Hematopoietic multipotent progenitor cell treated with erythropoietin and hydrocortisone succinate and interleukin-3 and kit ligand, for 17 days (in vitro differentiated cells): Measurements from ENCODE around the gene FAM234A.
"Not testable (repeated sequence)": the region's sequence is repeated elsewhere in the genome, so short reads cannot be mapped to it uniquely, and the experiment has no call there.

ENCODE experiments used
- DNase-seq: peaks from one replicate; pipeline ENCODE4 v3.0.0-alpha.2; 2015; ENCODE audit warnings: low spot score

FAM234A gene

DNA sequence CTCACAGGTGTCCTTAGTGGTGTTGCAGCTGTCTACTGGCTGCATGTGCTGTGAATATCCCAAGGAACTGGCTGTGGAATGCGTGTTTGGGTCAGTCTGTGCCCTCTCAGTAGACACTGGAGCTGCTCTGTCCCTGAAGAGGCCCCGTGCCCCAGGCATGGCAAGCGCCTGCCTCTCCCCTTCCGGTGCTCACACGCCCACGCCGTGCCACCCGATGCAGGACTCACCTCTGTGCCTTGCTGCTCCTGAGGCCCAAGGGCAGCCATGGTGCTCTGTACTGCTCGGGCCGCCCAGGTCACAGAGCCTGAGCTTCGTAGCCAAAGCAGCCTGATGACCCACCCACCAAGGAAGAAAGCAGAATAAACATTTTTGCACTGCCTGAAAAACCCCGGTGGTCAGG is 31.1 kb downstream of the FAM234A start:
- no peak for DNase-seq

DNA sequence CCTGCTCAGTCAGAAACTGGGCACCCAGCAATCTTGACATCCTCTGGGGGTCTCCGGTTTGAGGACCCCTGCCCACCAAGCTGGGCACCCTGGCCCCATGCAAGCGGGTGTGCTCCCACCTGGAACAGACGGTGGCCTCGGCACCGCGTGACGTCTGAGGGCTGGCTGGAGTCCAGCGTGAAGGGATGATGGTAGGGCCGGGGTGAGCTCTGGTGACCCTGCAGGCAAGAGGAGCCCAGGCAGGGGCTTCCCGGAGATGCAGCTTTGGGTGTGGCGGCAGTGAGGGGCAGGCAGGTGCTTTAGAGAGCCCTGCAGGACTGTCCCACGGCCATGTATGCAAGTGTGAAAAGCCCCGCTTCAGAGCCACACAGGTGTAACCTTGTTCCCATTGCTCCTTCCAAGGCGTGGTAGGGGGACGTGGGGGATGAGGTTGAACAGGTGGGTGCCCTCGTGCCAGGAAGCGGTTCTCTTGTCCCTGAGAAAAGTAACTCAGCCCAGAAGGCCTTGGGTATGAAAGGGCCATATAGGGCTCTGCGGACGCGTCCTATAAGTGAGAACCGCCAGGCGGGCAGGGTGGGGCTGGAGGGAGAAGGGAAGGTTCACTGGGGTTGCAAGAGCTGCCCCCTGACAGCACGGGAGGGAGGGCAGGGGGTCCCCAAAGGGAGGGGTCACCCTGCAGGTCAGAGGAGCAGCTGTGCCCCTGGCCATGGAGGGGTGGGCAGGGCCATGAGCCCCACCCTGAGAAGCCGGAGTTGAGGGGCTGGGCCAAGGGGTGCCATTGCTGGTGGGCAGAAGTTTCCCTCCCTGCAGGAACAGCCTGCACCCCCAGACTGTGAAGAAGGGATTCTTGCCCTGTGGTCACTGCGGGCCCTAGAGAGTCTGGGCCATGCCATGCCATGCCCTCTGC is 31.9 kb downstream of the FAM234A start:
- no peak for DNase-seq

DNA sequence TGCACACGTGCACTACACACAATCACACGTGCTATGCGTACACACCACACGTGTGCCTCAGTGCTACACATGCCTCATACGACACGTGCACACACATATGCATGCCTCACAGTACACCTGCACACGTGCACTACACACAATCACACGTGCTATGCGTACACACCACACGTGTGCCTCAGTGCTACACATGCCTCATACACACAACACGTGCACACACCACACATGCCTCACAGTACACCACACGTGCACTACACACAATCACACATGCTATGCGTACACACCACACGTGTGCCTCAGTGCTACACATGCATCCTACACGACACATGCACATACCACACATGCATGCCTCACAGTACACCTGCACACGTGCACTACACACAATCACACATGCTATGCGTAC is 32.9 kb downstream of the FAM234A start:
- DNase-seq = not testable (repeated sequence)

DNA sequence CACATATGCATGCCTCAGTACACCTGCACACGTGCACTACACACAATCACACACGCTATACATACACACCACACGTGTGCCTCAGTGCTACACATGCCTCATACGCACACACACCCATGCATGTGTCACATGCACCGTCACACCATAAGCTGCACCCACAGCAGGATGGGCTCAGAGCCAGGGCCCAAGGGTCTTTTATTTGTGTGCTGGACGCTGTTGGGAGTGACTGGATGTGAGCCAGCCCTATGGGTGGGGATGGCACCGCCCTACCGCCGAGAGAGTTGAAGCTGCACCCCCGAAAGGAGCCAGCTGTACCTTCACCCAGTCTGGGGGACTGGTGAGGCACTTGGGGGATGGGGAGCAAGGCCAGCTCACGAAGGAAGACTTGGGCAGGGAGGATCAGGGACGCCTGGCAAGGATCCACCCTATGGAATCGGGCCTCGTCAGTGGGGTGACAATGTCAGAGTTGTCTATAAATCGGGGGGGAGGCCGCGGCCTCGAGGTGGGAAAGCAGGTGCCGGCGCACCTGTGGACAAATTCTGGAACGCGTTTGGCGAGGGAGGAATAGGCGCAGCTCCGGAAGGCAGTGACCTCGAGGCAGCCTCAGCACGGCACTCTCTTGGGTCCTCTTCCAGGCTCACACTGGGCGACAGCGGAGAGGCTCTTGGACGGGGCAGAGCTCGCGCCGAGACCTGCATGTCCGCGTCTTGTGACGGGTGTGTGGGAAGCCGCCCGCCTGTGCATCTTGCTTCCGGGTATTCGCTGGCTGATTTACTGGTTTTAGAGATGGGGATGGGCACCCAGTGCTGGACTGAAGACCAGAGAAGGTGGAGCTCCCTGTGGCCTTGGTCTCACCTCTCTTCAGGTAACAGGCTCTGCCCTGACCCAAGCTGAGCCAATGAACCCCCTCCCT is 33.8 kb downstream of the FAM234A start:
- DNase-seq = no peak

DNA sequence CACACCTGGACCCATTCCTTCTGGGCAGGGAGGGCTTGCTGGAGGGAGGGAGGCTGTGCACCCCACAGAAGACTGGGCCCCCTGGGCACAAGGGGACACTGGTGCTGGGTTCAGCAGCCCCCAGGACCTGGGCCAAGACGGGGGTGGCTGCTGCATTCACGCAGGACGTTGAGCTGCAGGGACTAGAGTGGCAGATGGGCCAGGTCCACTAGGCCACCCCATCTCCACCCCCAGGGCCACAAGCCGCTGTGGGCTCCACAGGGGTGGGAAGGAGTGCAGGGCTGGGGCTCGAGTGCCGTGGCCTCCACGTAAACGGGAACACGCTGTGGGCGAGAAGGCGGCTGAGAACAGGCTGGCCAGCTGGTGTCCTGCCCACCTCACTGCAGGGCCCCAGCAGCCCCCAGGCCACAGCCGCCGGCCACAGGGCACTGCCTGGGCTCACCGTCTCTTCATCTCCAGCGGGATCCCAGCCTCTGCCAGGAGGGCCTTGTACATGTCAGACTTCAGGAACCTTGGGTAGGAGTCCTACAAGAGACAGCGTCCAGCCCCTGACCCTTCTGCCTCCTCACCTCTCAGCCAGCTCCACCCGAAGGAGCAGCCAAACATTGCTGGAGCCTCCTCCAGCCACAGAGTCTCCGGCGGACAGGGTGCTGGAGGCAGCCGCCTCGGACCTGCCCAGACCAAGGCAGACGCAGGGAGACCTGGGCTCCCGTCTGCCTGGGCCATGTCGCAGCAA is 34.6 kb downstream of the FAM234A start:
- no peak for DNase-seq

DNA sequence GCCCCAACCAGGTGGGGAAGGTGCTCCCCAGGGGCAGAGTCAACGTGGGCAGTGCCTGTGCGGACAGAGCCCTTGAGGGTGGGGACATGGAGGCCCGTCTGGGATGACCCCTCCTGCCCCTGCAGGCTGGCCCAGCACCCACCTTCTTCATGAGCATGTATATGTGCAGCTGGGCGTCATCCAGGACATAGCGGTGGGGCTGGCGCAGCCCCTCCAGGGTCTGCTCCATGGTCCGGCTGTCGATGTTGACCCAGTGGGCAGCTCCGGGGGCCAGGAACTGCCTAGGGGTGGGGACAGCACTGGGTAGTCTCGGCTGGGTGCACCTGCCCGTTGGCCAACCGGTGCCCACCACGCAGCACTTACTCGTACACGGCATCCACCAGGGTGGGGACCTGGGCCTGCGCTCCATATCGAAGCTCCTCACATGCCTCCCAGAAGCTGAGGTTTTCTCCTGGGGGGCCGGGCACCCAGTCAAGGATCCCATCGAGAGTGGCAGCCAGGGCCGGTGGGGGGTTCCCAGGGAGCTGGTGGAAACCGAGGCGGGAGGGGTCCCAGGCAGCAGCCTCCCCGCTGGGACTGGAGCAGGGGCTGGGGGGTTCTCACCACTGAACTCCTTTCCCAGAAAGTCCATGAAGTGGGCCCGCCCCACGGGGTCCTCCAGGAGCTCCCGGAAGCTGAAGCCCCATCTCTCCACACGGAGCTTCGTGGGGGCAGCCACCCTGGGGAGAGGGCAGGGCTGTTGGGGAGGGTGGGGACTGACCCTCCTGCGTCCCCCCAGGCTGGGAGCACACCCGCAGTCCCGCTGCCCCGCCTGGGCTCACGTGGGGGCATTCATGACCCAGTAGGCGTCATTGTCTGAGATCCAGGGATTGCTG is 36.0 kb downstream of the FAM234A start:
- DNase-seq = no peak

DNA sequence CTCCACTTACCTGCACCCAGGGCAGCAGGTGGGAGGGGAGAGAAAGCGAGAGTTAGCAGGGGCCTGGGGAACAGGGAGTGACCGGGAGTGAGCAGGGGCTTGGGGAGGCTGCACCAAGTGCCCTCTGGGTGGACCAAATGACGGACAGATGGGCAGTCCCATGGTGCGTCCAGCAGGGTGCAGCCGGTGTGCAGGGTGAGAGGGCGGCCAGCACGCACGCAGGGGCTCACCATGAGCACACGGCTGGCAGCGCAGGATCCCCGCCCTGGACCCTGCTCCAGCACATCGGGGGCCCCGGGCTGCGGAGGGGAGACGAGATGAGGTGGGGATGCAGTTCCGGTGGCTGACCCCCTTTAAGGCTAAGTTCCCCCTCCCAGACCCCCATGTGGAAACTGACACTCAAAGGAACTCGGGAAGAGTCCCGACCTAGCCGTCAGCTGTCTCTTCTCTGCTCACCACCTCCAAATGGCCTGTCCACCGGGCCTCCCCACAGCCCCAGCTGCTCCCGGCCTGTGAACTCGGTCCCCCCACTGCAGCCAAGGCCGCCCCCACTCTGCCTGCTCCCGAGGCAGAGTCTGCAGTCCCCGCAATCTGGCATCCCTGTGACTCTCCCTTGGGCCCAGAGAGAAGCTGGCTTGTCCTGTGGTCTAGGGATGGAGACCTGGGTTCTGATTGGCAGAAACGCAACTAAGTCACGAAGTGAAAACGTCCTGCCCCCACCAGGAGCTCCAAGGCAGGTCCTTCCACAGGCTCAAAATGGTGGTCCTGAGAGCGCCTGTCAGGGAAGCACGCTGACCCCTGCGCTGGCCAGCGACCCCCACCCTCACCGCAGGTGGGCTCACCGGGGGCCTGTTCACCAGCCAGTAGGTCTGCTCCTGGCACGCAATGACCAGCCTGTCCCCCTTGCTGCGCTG is 38.3 kb downstream of the FAM234A start:
- DNase-seq = no peak

DNA sequence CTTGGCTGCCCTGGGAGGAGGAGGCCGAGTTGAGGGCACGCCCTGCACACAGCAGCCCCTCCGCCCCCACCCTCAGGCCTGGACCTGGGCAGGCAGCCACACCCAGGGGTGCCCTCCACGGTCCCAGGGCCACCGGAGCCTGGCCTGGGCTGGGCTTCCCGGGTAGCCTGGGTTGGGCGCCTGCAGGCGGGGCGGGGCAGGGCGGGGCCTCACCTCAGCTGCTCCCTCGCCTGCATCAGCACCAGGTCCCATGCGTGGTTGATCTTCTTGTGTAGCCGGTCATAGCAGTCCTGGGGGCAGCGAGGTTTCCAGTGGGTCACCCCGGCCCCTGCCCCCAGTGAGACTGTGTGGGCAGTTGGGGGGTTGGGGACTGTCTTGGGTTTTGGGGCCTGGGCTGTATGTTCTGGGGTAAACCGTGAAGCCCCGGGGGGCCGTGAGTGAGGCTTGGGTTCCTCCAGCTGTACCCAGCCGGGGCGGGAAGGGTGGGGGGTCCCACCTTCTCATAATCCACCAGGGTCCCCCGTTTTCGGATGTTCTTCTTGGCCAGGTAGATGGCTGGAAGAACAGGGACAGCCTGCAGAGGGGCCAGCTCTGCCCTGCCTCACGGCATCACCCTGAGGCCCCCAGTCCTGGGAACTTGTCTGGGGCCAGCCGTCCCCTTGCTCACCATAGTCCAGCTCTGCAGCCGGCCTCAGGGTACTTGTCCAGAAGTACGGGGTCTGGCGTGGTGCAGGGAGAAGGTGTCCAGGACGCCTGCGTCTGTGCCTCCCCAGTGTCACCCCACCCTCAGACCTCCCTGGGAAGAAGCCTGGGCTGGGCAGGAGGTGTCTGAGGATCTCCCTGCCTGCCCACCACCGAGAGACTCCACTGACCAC is 39.2 kb downstream of the FAM234A start:
- peak; percentile 8 for DNase-seq

DNA sequence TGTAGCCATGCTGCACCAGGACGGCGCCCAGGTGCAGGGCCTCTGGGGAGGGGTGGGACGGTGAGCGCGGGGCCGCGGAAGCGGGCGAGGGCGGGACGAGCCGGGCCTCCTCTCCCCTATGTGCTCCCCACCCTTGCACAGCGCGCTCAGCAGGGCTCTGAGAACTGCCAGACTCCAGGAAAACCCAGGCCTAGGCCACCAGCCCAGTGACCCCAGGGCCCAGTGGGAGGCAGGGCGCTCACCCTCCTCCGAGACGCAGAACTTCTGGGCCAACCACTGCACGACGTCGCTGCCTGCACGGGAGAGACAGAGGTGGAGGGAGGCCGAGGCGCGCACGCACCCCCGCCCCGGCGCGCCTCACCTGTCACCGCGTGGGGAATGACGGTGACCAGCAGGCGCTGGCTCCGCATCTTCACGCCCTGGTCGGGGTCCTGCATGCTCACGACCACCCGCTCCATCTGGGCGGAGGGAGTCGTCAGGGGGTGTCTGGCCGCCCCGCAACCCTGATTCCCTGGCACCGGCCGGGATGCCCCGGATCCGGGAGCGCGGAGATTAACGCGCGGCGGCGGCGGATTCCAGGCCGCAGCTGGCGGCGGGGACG is 40.5 kb downstream of the FAM234A start:
- DNase-seq = no peak

DNA sequence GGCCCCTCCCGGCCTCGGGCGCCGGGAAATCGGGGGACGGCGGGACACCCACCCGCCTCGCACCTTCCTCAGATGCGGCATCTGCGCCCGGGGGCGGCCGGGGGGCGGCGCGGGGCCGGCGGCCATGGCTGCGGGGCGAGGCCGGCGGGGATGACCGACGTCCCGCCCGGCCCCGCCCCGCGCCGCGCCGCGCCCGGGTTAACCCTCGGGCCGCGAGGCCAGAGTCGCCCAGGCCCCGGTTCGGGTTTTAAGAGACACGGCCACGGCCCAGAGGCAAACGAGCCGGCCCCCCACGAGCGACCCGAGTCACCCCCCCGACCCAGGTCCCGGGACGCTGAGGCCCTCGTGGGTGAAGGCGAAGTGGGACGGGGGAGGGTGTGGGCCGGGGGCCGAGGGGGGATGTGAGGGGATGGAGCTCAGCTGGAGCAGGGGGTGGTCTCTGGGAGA is 41.2 kb downstream of the FAM234A start, which contains the start of gene RGS11:
Gene RGS11, minus strand, starts transcription at position 159 of the 447 bp plus-strand sequence. Its CDS starts 33 bp downstream, at position 126.
- no peak for DNase-seq

DNA sequence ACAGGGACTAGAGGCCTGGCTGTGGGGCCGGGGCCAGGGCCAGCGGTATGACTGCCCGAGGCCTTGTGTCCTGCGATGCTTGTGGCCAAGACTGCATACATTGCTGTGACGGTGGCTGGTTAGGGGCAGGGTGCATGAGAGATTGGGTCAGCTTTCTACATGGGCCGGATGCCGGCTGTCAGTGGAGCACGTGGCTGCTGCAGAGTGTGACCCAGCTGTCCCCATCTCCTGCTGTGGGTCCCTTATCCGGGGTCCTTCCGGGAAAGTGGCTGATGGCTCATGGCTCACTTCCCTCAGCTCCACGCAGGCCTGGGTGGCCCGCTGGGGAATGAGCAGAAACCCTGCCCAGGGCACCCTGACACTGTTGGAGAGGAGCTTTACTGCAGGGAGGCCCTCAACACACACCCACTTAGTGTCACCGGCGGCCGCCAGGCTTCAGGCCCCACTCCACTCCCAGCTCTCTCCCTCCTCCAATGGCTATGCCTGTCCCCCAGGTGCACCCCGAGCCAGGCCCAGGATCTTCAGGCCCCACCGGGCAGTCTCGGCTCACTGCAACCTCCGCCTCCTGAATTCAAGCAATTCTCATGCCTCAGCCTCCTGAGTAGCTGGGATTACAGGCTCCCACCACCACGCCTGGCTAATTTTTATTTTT is 41.9 kb downstream of the FAM234A start:
- no peak for DNase-seq

DNA sequence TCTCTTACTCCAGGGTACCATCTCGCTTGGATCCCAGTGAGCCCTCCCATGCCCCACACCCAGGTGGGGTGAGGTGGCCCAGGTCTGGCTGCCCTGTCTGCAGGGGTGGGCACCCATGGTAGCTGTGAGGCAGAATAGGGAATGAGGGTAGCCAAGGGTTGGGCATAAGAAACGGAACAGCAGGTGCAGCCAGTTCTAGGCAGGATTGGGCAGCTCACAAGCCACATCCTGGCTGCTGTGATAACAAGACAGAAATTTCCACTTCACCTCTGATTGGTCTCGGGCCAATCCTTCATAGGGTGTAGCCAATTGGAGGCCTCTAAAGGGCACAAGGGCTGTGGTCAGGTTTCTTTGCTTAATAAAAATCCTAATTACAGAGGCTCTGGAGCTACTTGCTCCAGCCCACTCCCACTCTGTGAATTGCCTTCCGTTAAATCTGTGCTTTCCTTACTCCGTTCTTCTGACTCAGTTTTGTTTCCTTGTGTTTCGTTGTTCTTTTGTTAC is 44.3 kb downstream of the FAM234A start:
- peak; percentile 42 for DNase-seq

DNA sequence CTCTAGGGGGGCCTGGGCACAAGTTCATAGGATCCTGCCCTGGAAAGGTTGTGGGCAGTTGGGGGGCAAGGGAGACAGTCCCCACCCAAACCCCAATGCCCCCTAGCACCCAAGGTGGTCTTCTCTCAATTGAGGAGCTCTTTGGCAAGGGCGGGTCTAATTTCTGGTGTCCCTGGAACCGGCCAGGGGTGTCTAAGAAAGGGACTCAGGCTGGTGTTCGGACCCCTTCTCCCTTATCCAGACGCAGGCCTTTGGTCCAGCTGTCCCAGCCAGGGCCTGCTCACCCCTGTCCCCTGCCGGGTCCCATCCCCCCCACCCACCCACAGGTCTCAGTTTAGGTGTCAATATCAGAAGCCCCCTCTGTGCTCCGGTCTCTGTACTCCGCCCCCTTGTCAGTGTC is 44.9 kb downstream of the FAM234A start:
- no peak for DNase-seq

DNA sequence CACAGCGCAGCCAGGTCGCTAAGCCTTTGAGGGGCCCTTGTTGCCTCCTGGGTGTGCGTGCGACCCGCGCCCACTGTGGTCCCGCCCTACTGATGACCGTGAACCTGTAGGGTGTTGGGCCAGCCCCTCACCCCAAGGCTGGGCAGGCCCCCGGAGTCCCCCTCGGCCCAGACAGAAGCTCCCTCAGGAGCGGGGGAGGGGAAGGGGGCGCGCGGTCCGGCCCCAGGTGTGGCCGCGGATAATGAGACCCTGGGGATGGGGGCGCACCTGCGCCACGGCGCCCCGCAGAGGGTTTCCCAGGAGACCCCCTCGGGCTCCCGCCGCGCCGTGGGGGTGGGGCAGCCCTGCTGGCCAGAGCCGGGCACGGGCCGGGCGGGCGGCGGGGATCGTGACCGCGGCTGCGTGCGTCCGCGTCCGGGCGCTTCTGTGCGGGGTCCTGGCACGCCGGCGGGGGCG is 45.4 kb downstream of the FAM234A start:
- DNase-seq = no peak

DNA sequence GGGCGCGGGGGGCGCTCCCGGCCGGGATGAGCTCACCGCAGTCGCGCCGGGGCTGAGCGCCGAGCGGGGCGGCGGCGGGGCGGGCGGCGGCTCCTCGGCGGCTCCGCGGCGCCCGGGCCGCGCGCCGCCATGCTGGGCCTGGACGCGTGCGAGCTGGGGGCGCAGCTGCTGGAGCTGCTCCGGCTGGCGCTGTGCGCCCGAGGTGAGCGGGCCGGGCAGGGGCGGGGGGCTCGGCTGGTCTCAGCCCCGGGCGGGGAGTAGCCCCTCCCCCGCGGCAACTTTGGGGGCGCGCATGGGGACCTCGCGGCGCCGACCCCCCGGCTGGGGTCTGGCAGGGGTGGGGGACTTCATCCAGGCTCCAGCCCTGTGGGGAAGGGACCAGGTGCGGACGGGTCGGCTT is 45.9 kb downstream of the FAM234A start, which contains the start of gene ARHGDIG:
Gene ARHGDIG, plus strand, starts transcription at position 40 of the 400 bp plus-strand sequence. Its CDS starts 90 bp downstream, at position 130.
- no peak for DNase-seq

DNA sequence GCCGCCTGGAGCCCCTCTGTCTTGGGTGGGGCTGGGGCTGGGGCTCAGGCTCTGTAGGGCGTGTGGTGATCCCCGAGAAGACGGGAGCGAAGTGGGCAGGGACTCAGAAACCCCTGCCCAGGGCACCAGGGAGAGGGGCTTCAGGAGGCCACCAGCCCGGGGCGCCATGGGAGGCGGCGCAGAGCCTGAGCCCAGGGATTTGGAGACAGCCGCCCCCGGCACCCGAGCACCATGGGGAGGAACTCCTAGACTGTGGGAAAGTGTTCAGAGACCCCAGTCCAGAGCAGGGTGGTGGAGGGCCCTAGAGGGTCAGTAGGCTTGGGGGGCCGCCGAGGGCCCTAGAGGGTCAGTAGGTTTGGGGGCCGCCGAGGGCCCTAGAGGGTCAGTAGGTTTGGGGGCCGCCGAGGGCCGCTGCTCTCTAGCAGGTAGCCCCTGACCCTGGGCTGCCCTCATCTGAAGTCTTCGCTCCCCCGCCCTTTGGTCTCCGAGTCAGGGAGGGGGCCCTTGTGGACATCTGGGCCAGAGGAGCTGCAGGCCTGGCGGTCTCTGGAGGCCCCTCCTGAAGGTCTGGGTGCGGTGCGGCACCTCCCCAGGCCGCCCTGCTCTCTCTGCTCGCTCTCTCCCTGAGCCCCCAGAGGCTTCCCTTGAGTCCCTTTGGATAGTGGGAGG is 46.5 kb downstream of the FAM234A start:
- no peak for DNase-seq
